ENCODE measurements around the gene MAP6D1. TPM values are rescaled to one million over a fixed set of nuclear protein-coding genes. Genes with fewer than 3 reads are reported as not detected.

Gene MAP6D1
- total and polyA plus RNA-seq, 2 experiments from 2014 or later, result 0.50 to 3.4 TPM

DNA sequence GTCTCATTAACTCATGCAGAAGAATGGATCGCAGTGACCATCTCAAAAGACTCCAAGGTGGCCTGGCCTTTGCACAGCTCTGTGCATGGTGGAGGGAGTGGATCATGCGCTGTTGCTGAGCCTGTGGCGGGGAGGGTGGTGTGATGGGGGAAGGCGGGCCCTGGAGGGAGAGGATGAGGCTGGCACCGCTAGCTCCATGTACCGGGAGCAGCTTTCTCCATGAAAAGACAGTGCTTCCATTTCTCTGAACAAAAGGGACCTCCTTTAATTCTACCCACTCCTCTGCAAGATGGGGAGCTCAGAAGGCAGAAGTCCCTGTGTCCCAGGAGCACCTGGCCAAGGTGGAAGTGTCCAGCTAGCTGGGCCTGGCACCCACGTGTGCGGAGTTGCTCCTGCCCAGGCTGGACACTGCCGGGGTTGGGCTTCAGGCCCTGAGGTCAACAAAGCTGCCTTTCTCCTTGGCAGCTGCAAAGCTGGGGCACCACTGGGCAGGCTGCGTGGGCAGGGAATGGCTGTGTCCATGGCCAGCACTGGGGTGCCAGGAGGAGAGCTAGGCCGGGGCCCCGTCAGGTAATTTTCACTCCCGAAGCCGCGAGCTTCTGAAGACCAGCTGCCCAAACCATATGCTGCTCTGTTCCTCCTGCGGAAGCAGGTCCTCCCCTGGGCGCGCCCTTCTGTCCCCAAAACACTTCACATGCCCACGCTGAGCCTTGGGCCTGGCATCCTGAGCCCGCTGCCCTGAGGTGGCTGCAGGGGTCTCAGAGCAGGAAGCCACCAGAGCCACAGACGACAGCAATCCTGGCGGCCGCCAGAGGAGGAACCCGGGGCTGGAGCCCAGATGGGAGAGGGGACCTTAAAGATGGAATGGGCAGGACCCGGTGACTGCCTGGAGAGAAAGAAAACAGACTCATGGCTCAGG is 6.4 kb downstream of the MAP6D1 start:
- Histone ChIP-seq H3K9me3 (ENCODE audit: low read depth) (no peaks in the 10 kb centered on the region), H4K20me1 (ENCODE audit: insufficient read depth, poor library complexity, severe bottlenecking) (no peaks in the 10 kb centered on the region), H3K79me2 (no peaks in the 10 kb centered on the region), H3K27me3 (no peaks in the 10 kb centered on the region), H3K9me2 (replicated peaks; ENCODE audit: insufficient read depth) (no peaks in the 10 kb centered on the region), H3K27ac (no peak overlapping the region), H3K36me3 (replicated peaks; ENCODE audit: insufficient read depth, low read depth) (no peaks in the 10 kb centered on the region), H2AFZ (no peak overlapping the region), H3K4me3 (no peak overlapping the region), H3K4me2 (no peak overlapping the region), H3K4me1 (ENCODE audit: insufficient read depth) (no peaks in the 10 kb centered on the region)
- no peak for DNase-seq (ENCODE audit: low spot score)
- TF ChIP-seq EZH2 (IDR thresholded peaks at IDR 0.05; ENCODE audit: borderline replicate concordance) (no peak), EZH2phosphoT487 (IDR thresholded peaks at IDR 0.05; ENCODE audit: low read depth, severe bottlenecking, unreplicated experiment) (no peak)
- TF ChIP-seq, protein P1, sequence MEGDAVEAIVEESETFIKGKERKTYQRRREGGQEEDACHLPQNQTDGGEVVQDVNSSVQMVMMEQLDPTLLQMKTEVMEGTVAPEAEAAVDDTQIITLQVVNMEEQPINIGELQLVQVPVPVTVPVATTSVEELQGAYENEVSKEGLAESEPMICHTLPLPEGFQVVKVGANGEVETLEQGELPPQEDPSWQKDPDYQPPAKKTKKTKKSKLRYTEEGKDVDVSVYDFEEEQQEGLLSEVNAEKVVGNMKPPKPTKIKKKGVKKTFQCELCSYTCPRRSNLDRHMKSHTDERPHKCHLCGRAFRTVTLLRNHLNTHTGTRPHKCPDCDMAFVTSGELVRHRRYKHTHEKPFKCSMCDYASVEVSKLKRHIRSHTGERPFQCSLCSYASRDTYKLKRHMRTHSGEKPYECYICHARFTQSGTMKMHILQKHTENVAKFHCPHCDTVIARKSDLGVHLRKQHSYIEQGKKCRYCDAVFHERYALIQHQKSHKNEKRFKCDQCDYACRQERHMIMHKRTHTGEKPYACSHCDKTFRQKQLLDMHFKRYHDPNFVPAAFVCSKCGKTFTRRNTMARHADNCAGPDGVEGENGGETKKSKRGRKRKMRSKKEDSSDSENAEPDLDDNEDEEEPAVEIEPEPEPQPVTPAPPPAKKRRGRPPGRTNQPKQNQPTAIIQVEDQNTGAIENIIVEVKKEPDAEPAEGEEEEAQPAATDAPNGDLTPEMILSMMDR (IDR thresholded peaks at IDR 0.05; ENCODE audit: poor library complexity), result no peak
- WGBS (ENCODE audit: low lambda C conversion rate, missing lambda C conversion rate), result 95% methylated on average over 25 of the region's 25 CpGs

DNA sequence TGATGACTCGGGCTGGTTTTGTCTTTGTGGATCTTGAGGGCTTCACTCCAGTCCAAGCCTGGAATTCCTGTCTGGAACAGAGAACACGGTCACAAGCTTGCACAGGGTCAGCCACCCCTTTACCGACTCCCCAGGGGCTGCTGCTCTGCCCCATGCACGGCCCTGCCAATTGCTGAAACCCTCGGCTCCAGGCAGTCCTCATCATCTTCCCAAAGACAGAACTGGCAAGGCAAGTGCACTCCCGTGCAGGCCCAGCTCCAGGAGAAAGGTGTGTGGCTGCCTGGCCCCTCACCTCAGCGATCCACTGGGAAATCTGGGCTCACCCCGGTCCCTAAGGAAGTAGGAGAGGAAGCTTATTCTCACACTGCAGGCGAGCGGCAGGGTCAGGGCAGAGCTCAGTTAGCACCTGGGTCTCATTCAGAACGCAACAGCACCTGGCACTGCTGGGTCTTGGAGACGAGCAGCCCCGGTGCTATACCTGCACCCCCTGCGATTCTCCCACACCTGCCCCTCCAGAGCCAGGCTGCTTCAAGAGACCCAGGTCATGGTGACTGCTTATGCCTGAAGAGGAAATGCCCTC is 7.2 kb downstream of the MAP6D1 start:
- 92% methylated on average over 14 of the region's 14 CpGs for WGBS (ENCODE audit: low lambda C conversion rate, missing lambda C conversion rate)
- TF ChIP-seq EZH2 (IDR thresholded peaks at IDR 0.05; ENCODE audit: borderline replicate concordance) (no peak), EZH2phosphoT487 (IDR thresholded peaks at IDR 0.05; ENCODE audit: low read depth, severe bottlenecking, unreplicated experiment) (no peak)
- TF ChIP-seq, protein P1 (IDR thresholded peaks at IDR 0.05; ENCODE audit: poor library complexity), result no peak

DNA sequence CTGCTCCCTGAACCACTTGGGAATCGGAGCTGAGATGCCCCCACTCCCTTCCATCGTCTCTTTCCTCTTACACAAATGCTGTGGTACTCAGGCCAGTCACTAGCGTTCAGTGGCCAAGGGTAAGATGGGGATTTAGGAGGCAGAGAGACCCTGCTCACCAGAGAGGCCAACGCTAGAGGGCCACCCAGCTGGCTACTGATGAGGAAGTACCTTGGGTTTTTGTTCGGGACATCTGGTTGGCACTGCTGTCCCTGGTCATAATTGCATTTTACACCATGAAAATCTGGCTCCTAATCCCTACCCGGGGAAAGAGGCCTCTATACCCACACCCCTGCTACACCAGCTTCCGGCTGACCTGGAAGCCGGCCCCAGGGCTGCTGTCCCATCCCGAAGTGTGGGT is 7.7 kb downstream of the MAP6D1 start:
- H3K27me3 ChIP-seq, result no peaks in the 10 kb centered on the region
- no peak for DNase-seq (ENCODE audit: low spot score)
- no peak overlapping the region for H3K4me2 ChIP-seq
- no peak overlapping the region for H3K27ac ChIP-seq
- 91% methylated on average over 9 of the region's 9 CpGs for WGBS (ENCODE audit: low lambda C conversion rate, missing lambda C conversion rate)
- no peaks in the 10 kb centered on the region for H3K9me3 ChIP-seq (ENCODE audit: low read depth)
- H3K79me2 ChIP-seq, result no peaks in the 10 kb centered on the region
- H2AFZ ChIP-seq, result no peak overlapping the region
- no peaks in the 10 kb centered on the region for H3K9me2 ChIP-seq (replicated peaks; ENCODE audit: insufficient read depth)
- H3K4me1 ChIP-seq (ENCODE audit: insufficient read depth), result no peaks in the 10 kb centered on the region
- H3K36me3 ChIP-seq (replicated peaks; ENCODE audit: insufficient read depth, low read depth), result no peaks in the 10 kb centered on the region
- no peaks in the 10 kb centered on the region for H4K20me1 ChIP-seq (ENCODE audit: insufficient read depth, poor library complexity, severe bottlenecking)
- TF ChIP-seq, protein P1 (IDR thresholded peaks at IDR 0.05; ENCODE audit: poor library complexity), result no peak
- TF ChIP-seq EZH2 (IDR thresholded peaks at IDR 0.05; ENCODE audit: borderline replicate concordance), result no peak
- no peak for TF ChIP-seq EZH2phosphoT487 (IDR thresholded peaks at IDR 0.05; ENCODE audit: low read depth, severe bottlenecking, unreplicated experiment)
- no peak overlapping the region for H3K4me3 ChIP-seq

More for the DNA sequence above, 7.2 kb downstream of the MAP6D1 start:
- Histone ChIP-seq H3K9me3 (ENCODE audit: low read depth) (no peaks in the 10 kb centered on the region), H2AFZ (no peak overlapping the region), H4K20me1 (ENCODE audit: insufficient read depth, poor library complexity, severe bottlenecking) (no peaks in the 10 kb centered on the region), H3K36me3 (replicated peaks; ENCODE audit: insufficient read depth, low read depth) (no peaks in the 10 kb centered on the region), H3K79me2 (no peaks in the 10 kb centered on the region), H3K4me3 (no peak overlapping the region), H3K27me3 (no peaks in the 10 kb centered on the region), H3K27ac (no peak overlapping the region), H3K9me2 (replicated peaks; ENCODE audit: insufficient read depth) (no peaks in the 10 kb centered on the region), H3K4me2 (no peak overlapping the region), H3K4me1 (ENCODE audit: insufficient read depth) (no peaks in the 10 kb centered on the region)
- DNase-seq (ENCODE audit: low spot score), result no peak

Measured in hepatocyte (in vitro differentiated cells).